Neural progenitor cell (in vitro differentiated cells): Measurements from ENCODE around the gene USP34. TPM values are rescaled to one million over a fixed set of nuclear protein-coding genes. Genes with fewer than 3 reads are reported as not detected.
"Not testable (repeated sequence)": the region's sequence is repeated elsewhere in the genome, so short reads cannot be mapped to it uniquely, and the experiment has no call there.

Experiments
- DNase-seq: peaks from one replicate; pipeline ENCODE4 v3.0.0-alpha.2; 2016; ENCODE audit warnings: low spot score
- H2AFZ ChIP-seq: fragments of 200-600 bp; sonication (generic); replicated peaks from 2 replicates; pipeline ENCODE4 v1.6.1; 2016; ENCODE audit warnings: antibody characterized with exemption
- H3F3A ChIP-seq: fragments of 200-600 bp; sonication (generic); 2 replicates; pipeline ENCODE4 v1.6.1; 2016; ENCODE audit warnings: antibody characterized with exemption, low read depth
- H3K27ac ChIP-seq: fragments of 200-600 bp; sonication (generic); 2 replicates; pipeline ENCODE4 v1.5.1; 2016; ENCODE audit warnings: mild to moderate bottlenecking
- H3K27me3 ChIP-seq: fragments of 200-600 bp; sonication (generic); 2 replicates; pipeline ENCODE4 v1.6.1; 2016; ENCODE audit warnings: mild to moderate bottlenecking, moderate library complexity
- H3K36me3 ChIP-seq: fragments of 200-600 bp; sonication (generic); 2 replicates; pipeline ENCODE4 v1.5.1; 2016
- H3K4me1 ChIP-seq: fragments of 200-600 bp; sonication (generic); 2 replicates; pipeline ENCODE4 v1.6.1; 2016; ENCODE audit warnings: mixed run types
- H3K4me2 ChIP-seq: fragments of 200-600 bp; sonication (generic); 2 replicates; pipeline ENCODE4 v1.6.1; 2016
- H3K4me3 ChIP-seq: fragments of 200-600 bp; sonication (generic); 2 replicates; pipeline ENCODE4 v1.5.1; 2016
- H3K79me2 ChIP-seq: fragments of 200-600 bp; sonication (generic); 2 replicates; pipeline ENCODE4 v1.6.1; 2016; ENCODE audit warnings: low read depth
- H3K9ac ChIP-seq: fragments of 200-600 bp; sonication (generic); 2 replicates; pipeline ENCODE4 v1.6.1; 2016
- H3K9me3 ChIP-seq: fragments of 200-600 bp; sonication (generic); 2 replicates; pipeline ENCODE4 v1.5.1; 2016; ENCODE audit warnings: low read depth
- H4K20me1 ChIP-seq: fragments of 200-600 bp; sonication (generic); 2 replicates; pipeline ENCODE4 v1.6.1; 2016; ENCODE audit warnings: low read depth
- H3K27ac Mint-ChIP-seq: 3 replicates; pipeline ENCODE4 v1.8.0; 2021; ENCODE audit warnings: mixed read lengths
- H3K27me3 Mint-ChIP-seq: 2 replicates; pipeline ENCODE4 v1.8.0; 2022; ENCODE audit warnings: low read depth, mild to moderate bottlenecking, inconsistent platforms, moderate library complexity, mixed read lengths; ENCODE audit not compliant: insufficient read depth
- H3K36me3 Mint-ChIP-seq: 3 replicates; pipeline ENCODE4 v1.8.0; 2021; ENCODE audit warnings: mixed read lengths
- H3K4me1 Mint-ChIP-seq: 3 replicates; pipeline ENCODE4 v1.8.0; 2021; ENCODE audit warnings: mixed read lengths
- H3K4me3 Mint-ChIP-seq: 3 replicates; pipeline ENCODE4 v1.8.0; 2021; ENCODE audit warnings: mild to moderate bottlenecking, moderate library complexity, mixed read lengths
- H3K9me3 Mint-ChIP-seq: 3 replicates; pipeline ENCODE4 v1.8.0; 2020; ENCODE audit warnings: mixed read lengths
- CTCF ChIP-seq: fragments of 200-600 bp; sonication (generic); IDR thresholded peaks from 2 replicates; pipeline ENCODE4 v1.5.1; 2017; ENCODE audit warnings: antibody characterized with exemption, mild to moderate bottlenecking
- EZH2 ChIP-seq: fragments of 200-600 bp; sonication (generic); IDR thresholded peaks from 2 replicates; pipeline ENCODE4 v1.6.1; 2017; ENCODE audit warnings: antibody characterized with exemption, mild to moderate bottlenecking, moderate library complexity
- EZH2phosphoT487 ChIP-seq: fragments of 200-600 bp; sonication (generic); IDR thresholded peaks from 2 replicates; pipeline ENCODE4 v1.6.1; 2017; ENCODE audit warnings: antibody characterized with exemption
- total RNA-seq: library from RNA; depleted of rRNA; stranded (reverse); fragments of >200 nt; gene quantifications from 2 replicates; pipeline ENCODE4 v1.2.3, GENCODE V29; 2015; ENCODE audit warnings: low replicate concordance

USP34 gene
- total RNA-seq, 1 donor from 2014 or later: 162 TPM

- DNase-seq: no peak
- Histone ChIP-seq H3K4me2 (no peak overlapping the region), H3K4me3 (no peak overlapping the region), H3K36me3 (no peaks in the 10 kb centered on the region), H3K9me3 (no peaks in the 10 kb centered on the region), H3F3A (no peaks in the 10 kb centered on the region), H3K27ac (no peak overlapping the region), H3K79me2 (peaks cover 99% of the 10 kb centered on the region), H3K9ac (no peak overlapping the region), H3K4me1 (no peaks in the 10 kb centered on the region), H3K27me3 (no peaks in the 10 kb centered on the region), H2AFZ (no peak overlapping the region), H4K20me1 (peaks cover 36% of the 10 kb centered on the region)
- no peak overlapping the region for H3K27ac Mint-ChIP-seq
- H3K36me3 Mint-ChIP-seq: peaks cover 39% of the 10 kb centered on the region
- TF ChIP-seq EZH2phosphoT487 (no peak), CTCF (no peak), EZH2 (no peak)
- H3K27me3 Mint-ChIP-seq: no peaks in the 10 kb centered on the region
- no peaks in the 10 kb centered on the region for H3K4me1 Mint-ChIP-seq
- peaks cover 31% of the 10 kb centered on the region for H3K9me3 Mint-ChIP-seq
- H3K4me3 Mint-ChIP-seq: no peak overlapping the region
Measured at GRCh38 chr2:61450144-61450543, 20.7 kb downstream of the USP34 start.

GRCh38 chr2:61448229-61448628 lies 22.7 kb downstream of the USP34 start:
- Histone ChIP-seq H3K27me3 (no peaks in the 10 kb centered on the region), H3K27ac (no peak overlapping the region), H3K36me3 (no peaks in the 10 kb centered on the region), H3K4me2 (no peak overlapping the region), H3K4me1 (no peaks in the 10 kb centered on the region), H4K20me1 (peaks cover 32% of the 10 kb centered on the region), H3K4me3 (no peak overlapping the region), H2AFZ (no peak overlapping the region), H3K9ac (no peak overlapping the region), H3F3A (no peaks in the 10 kb centered on the region), H3K9me3 (no peaks in the 10 kb centered on the region), H3K79me2 (peaks cover 99% of the 10 kb centered on the region)
- Mint-ChIP-seq H3K4me1 (no peaks in the 10 kb centered on the region), H3K27ac (no peak overlapping the region), H3K4me3 (no peak overlapping the region), H3K36me3 (peaks cover 49% of the 10 kb centered on the region), H3K27me3 (no peaks in the 10 kb centered on the region), H3K9me3 (peaks cover 44% of the 10 kb centered on the region)
- no peak for TF ChIP-seq EZH2
- no peak for TF ChIP-seq EZH2phosphoT487
- no peak for TF ChIP-seq CTCF
- no peak for DNase-seq

- H3K4me1 Mint-ChIP-seq, H3F3A ChIP-seq, H3K27me3 Mint-ChIP-seq, H3K27ac Mint-ChIP-seq, H3K27me3 ChIP-seq, H3K4me3 Mint-ChIP-seq, H2AFZ ChIP-seq, H3K4me1 ChIP-seq, DNase-seq, H3K9me3 ChIP-seq, H3K27ac ChIP-seq, H3K4me2 ChIP-seq, H3K9ac ChIP-seq, H3K4me3 ChIP-seq, H3K36me3 ChIP-seq: not testable (repeated sequence)
- Mint-ChIP-seq H3K36me3 (peaks cover 48% of the 10 kb centered on the region), H3K9me3 (peaks cover 43% of the 10 kb centered on the region)
- peaks cover 99% of the 10 kb centered on the region for H3K79me2 ChIP-seq
- H4K20me1 ChIP-seq: peaks cover 38% of the 10 kb centered on the region
Measured at GRCh38 chr2:61446971-61447370, 23.9 kb downstream of the USP34 start.

GRCh38 chr2:61443342-61444041 lies 27.4 kb downstream of the USP34 start:
- Histone ChIP-seq H4K20me1 (peaks cover 54% of the 10 kb centered on the region), H3K79me2 (peaks cover 100% of the 10 kb centered on the region), H2AFZ (no peak overlapping the region), H3K9ac (no peak overlapping the region), H3K4me2 (no peak overlapping the region), H3K27ac (no peak overlapping the region), H3F3A (no peaks in the 10 kb centered on the region), H3K4me3 (no peak overlapping the region), H3K9me3 (no peaks in the 10 kb centered on the region), H3K27me3 (no peaks in the 10 kb centered on the region), H3K36me3 (no peaks in the 10 kb centered on the region), H3K4me1 (no peaks in the 10 kb centered on the region)
- Mint-ChIP-seq H3K27ac (no peak overlapping the region), H3K4me1 (no peaks in the 10 kb centered on the region), H3K27me3 (peaks cover 2% of the 10 kb centered on the region), H3K4me3 (no peak overlapping the region), H3K9me3 (peaks cover 27% of the 10 kb centered on the region), H3K36me3 (peaks cover 33% of the 10 kb centered on the region)
- DNase-seq: no peak
- no peak for TF ChIP-seq EZH2phosphoT487
- TF ChIP-seq EZH2: no peak
- no peak for TF ChIP-seq CTCF
